GM12878 (cell line): Measurements from ENCODE around the gene C15orf62. TPM values are rescaled to one million over a fixed set of nuclear protein-coding genes. Genes with fewer than 3 reads are reported as not detected.

Experiments used
- ATAC-seq: fragments of 200-7000 bp; cut with Tn5 transposase; 3 replicates; pipeline ENCODE4 v1.9.1; 2020; ENCODE audit warnings: mild to moderate bottlenecking, moderate library complexity
- BruUV-seq: library from RNA; stranded (reverse); fragments of 400-500 nt; replicated peaks from 2 replicates; lab custom pipeline; 2021; lab: Mats Ljungman, UMichigan
- CTCF ChIA-PET: fragments of 300-600 bp; sonication (Branson Sonifier 250); formaldehyde crosslinking; extraction: SDS; loops from one replicate; lab custom pipeline; 2021; ENCODE audit warnings: inconsistent platforms; lab: Yijun Ruan, JAX
- POLR2A ChIA-PET: fragments of 350-600 bp; formaldehyde crosslinking; extraction: SDS; loops from one replicate; lab custom pipeline; 2021; ENCODE audit warnings: inconsistent platforms; lab: Charles Lee
- RAD21 ChIA-PET: fragments of 300-600 bp; sonication (Branson Sonifier 250); formaldehyde crosslinking; loops from one replicate; lab custom pipeline; 2023; ENCODE audit warnings: antibody characterized with exemption; ENCODE audit not compliant: unreplicated experiment; lab: Charles Lee
- SMC1A ChIA-PET: fragments of 300-600 bp; sonication (Branson Sonifier 250); formaldehyde crosslinking; loops from one replicate; lab custom pipeline; 2023; ENCODE audit not compliant: unreplicated experiment, uncharacterized antibody; lab: Charles Lee
- DNase-seq: peaks from one replicate; pipeline ENCODE4 v3.0.0-alpha.2; 2011; ENCODE audit warnings: low read depth, low spot score
- FAIRE-seq: peaks from 3 replicates; lab custom pipeline; 2011; peaks lifted over from hg19 to GRCh38; lab: Jason Lieb, UNC
- H2AFZ ChIP-seq: 2 replicates; pipeline ENCODE4 v1.6.0; 2011; ENCODE audit warnings: low read depth, low read length, control low read depth; ENCODE audit not compliant: control insufficient read depth
- H3K27ac ChIP-seq: 2 replicates; pipeline ENCODE4 v1.5.1; 2011; ENCODE audit warnings: control low read depth; ENCODE audit not compliant: control insufficient read depth, insufficient read depth
- H3K27me3 ChIP-seq, 2 experiments: replicated peaks in 1 of 2; 2 replicates each; pipeline versions ENCODE4 v1.6.0 to v1.6.1; 2011; ENCODE audit warnings: low read length in 1 of 2; ENCODE audit not compliant: control insufficient read depth in 2 of 2, insufficient read depth in 2 of 2
- H3K36me3 ChIP-seq, 2 experiments: 2 replicates each; pipeline ENCODE4 v1.5.1; 2011; ENCODE audit warnings: low read length in 1 of 2; ENCODE audit not compliant: control insufficient read depth in 2 of 2, insufficient read depth in 2 of 2
- H3K4me1 ChIP-seq: 2 replicates; pipeline ENCODE4 v1.6.1; 2011; ENCODE audit warnings: mild to moderate bottlenecking, low read length, moderate library complexity, mixed read lengths; ENCODE audit not compliant: control insufficient read depth, insufficient read depth
- H3K4me2 ChIP-seq: 2 replicates; pipeline ENCODE4 v1.6.0; 2011; ENCODE audit warnings: control low read depth; ENCODE audit not compliant: control insufficient read depth, insufficient read depth
- H3K4me3 ChIP-seq: fragments of 200-600 bp; sonication (generic); 2 replicates; pipeline ENCODE4 v1.5.1; 2016
- H3K79me2 ChIP-seq: 2 replicates; pipeline ENCODE4 v1.6.0; 2011; ENCODE audit warnings: low read length; ENCODE audit not compliant: control insufficient read depth, insufficient read depth
- H3K9ac ChIP-seq: 2 replicates; pipeline ENCODE4 v1.8.0; 2011; ENCODE audit warnings: low read length, control low read depth, mixed read lengths; ENCODE audit not compliant: control insufficient read depth, insufficient read depth
- H3K9me3 ChIP-seq: replicated peaks from 3 replicates; pipeline ENCODE4 v1.5.1; 2011; ENCODE audit warnings: mild to moderate bottlenecking, low read length; ENCODE audit not compliant: control insufficient read depth, insufficient read depth
- H4K20me1 ChIP-seq: 2 replicates; pipeline ENCODE4 v1.6.0; 2011; ENCODE audit not compliant: control insufficient read depth, insufficient read depth
- BMI1 ChIP-seq: fragments of 450-650 bp; IDR thresholded peaks from 2 replicates; pipeline ENCODE4 v1.6.1; 2016; ENCODE audit warnings: mild to moderate bottlenecking, moderate library complexity, borderline replicate concordance
- CEBPB ChIP-seq, 2 experiments: fragments of 150-350 bp in 1 of 2; IDR thresholded peaks; 2 replicates each; pipeline ENCODE4 v1.6.1; 2012 to 2014; ENCODE audit warnings: low read depth in 2 of 2, low read length in 2 of 2, borderline replicate concordance in 1 of 2, inconsistent platforms in 1 of 2
- FOXK2 ChIP-seq: fragments of 450-650 bp; IDR thresholded peaks from 2 replicates; pipeline ENCODE4 v1.6.1; 2017; ENCODE audit warnings: mild to moderate bottlenecking, moderate library complexity
- MYC ChIP-seq: IDR thresholded peaks from 2 replicates; pipeline ENCODE4 v1.6.1; 2011; ENCODE audit warnings: mild to moderate bottlenecking, low read length, moderate library complexity, inconsistent platforms; ENCODE audit not compliant: insufficient read depth, insufficient replicate concordance, insufficient read length, severe bottlenecking
- NFYA ChIP-seq: IDR thresholded peaks from 2 replicates; pipeline ENCODE4 v1.6.1; 2011; ENCODE audit warnings: low read depth, mild to moderate bottlenecking, low read length, improper control_type of control experiment, borderline replicate concordance
- PAX8 ChIP-seq: fragments of 450-650 bp; IDR thresholded peaks from 2 replicates; pipeline ENCODE4 v1.6.1; 2017; ENCODE audit warnings: mild to moderate bottlenecking, moderate library complexity
- POLR2AphosphoS5 ChIP-seq: IDR thresholded peaks from 2 replicates; pipeline ENCODE4 v1.6.1; 2011; ENCODE audit warnings: mild to moderate bottlenecking, low read length, inconsistent platforms
- TARDBP ChIP-seq: IDR thresholded peaks from 2 replicates; pipeline ENCODE4 v1.6.1; 2016; ENCODE audit warnings: borderline replicate concordance
- TCF3 ChIP-seq: IDR thresholded peaks from 2 replicates; pipeline ENCODE4 v1.6.1; 2012; ENCODE audit warnings: low read depth, mild to moderate bottlenecking, low read length, borderline replicate concordance; ENCODE audit not compliant: insufficient read depth
- WRNIP1 ChIP-seq: IDR thresholded peaks from 2 replicates; pipeline ENCODE4 v1.6.1; 2011; ENCODE audit warnings: low read depth, low read length, improper control_type of control experiment, borderline replicate concordance
- WGBS: methylation state at CpG from one replicate; pipeline ENCODE4 v1.1.6; 2016; ENCODE audit warnings: low lambda C conversion rate; ENCODE audit not compliant: insufficient replicate concordance, insufficient coverage; ENCODE audit errors: missing lambda C conversion rate; 5-methylcytosine and 5-hydroxymethylcytosine counted together
- in situ Hi-C: fragments of 300-500 bp; cut with MboI; formaldehyde crosslinking; loops from 9 replicates; pipeline ENCODE4 v1.14.3; 2018; ENCODE audit warnings: mixed read lengths
- intact Hi-C: fragments of 100-400 bp; cut with micrococcal nuclease; formaldehyde crosslinking; loops from one replicate; pipeline ENCODE4 v1.14.2; 2022; ENCODE audit not compliant: unreplicated experiment
- polyA plus RNA-seq, 11 experiments: library from polyadenylated mRNA; depleted of rRNA in 4 of 11; unstranded in 6 of 11; stranded (reverse) in 5 of 11; fragments of >200 nt; fragmentation: Nextera tagmentation in 4 of 11; fragmentation: Illumina TruSeq in 1 of 11; extraction: Ambion mirVana in 4 of 11; extraction: Trizol in 1 of 11; gene quantifications; 1 replicate in 1 of 11; 2 replicates in 10 of 11; pipeline versions ENCODE4 v1.2.1 to v1.2.3, GENCODE V29; 2011 to 2016; ENCODE audit warnings: inconsistent platforms in 2 of 11, missing spikeins in 2 of 11, low read depth in 1 of 11
- total RNA-seq, 4 experiments: library from RNA; depleted of rRNA in 3 of 4; stranded (reverse); fragments of >200 nt in 3 of 4; fragmentation: Illumina TruSeq in 1 of 4; extraction: Trizol in 1 of 4; gene quantifications; 2 replicates each; pipeline versions ENCODE4 v1.2.1 to v1.2.3, GENCODE V29; 2013 to 2021
- TF ChIP-seq, protein P1 (sequence below): fragments of 450-650 bp; conservative IDR thresholded peaks from 2 replicates; pipeline ENCODE4 v1.6.1; 2017; ENCODE audit warnings: mild to moderate bottlenecking, moderate library complexity
- TF ChIP-seq, protein P2 (sequence below): IDR thresholded peaks from 2 replicates; pipeline ENCODE4 v1.6.1; 2012; ENCODE audit warnings: low read depth, low read length, improper control_type of control experiment
- TF ChIP-seq, protein P3 (sequence below): fragments of 450-650 bp; IDR thresholded peaks from 2 replicates; pipeline ENCODE4 v1.6.1; 2017; ENCODE audit warnings: mild to moderate bottlenecking, moderate library complexity

C15orf62 gene
- total and polyA plus RNA-seq, 10 of the 15 experiments (the other 5 are each of a cell fraction or from before 2014, with no cell fraction given) = 0.06 to 0.68 (median 0.40) TPM; not detected in 1

DNA sequence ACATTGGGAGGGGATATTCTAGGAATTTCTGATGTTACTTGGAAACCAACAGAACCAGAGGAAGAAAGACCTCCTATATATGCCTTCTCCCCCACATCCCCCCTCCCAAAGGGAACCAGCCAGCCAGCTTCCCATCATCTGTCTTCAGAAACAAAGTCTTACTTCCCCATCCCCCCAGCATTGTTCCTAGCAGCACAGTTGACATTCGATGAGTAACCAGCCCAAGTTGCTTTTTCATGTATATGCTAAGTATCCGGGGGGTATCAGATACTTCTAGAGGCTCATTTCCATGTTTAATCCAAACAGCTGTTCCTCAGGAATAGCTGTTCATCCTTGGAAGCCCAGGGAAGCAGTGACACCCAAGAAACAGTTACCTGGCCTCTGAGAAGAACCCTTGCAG is 30.7 kb upstream of the C15orf62 start (continued):
- TF ChIP-seq, protein P1, sequence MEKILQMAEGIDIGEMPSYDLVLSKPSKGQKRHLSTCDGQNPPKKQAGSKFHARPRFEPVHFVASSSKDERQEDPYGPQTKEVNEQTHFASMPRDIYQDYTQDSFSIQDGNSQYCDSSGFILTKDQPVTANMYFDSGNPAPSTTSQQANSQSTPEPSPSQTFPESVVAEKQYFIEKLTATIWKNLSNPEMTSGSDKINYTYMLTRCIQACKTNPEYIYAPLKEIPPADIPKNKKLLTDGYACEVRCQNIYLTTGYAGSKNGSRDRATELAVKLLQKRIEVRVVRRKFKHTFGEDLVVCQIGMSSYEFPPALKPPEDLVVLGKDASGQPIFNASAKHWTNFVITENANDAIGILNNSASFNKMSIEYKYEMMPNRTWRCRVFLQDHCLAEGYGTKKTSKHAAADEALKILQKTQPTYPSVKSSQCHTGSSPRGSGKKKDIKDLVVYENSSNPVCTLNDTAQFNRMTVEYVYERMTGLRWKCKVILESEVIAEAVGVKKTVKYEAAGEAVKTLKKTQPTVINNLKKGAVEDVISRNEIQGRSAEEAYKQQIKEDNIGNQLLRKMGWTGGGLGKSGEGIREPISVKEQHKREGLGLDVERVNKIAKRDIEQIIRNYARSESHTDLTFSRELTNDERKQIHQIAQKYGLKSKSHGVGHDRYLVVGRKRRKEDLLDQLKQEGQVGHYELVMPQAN = no peak
- TF ChIP-seq, protein P2, sequence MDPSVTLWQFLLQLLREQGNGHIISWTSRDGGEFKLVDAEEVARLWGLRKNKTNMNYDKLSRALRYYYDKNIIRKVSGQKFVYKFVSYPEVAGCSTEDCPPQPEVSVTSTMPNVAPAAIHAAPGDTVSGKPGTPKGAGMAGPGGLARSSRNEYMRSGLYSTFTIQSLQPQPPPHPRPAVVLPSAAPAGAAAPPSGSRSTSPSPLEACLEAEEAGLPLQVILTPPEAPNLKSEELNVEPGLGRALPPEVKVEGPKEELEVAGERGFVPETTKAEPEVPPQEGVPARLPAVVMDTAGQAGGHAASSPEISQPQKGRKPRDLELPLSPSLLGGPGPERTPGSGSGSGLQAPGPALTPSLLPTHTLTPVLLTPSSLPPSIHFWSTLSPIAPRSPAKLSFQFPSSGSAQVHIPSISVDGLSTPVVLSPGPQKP = no peak
- no peak for TF ChIP-seq TCF3
- no peak for TF ChIP-seq FOXK2

DNA sequence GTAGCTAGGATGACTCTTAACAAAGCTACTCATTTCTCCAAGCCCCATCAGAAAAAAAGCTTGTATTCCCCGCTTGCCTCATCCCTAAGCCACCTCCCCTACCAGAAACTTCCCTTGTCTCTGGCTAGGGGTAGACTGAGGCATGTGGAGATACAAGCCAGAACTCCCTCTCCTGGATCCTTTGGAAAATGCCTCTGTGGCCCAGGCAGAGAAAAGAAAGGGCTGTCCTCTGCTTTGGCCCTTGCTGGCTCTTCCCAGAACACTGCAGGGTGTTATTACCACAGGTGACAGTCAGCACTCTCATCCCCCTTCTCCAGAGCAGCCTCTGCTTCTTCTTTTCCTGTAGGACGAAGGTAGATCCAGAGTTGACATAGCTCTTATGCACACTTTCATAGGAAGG is 29.9 kb upstream of the C15orf62 start:
- H3K9me3 ChIP-seq = no peaks in the 10 kb centered on the region
- H3K4me1 ChIP-seq = peaks cover 9% of the 10 kb centered on the region
- ChIA-PET CTCF (interaction anchor here (0.7 to 1.8 kb wide), 7 partner anchors 9 to 215 kb away, joined by 3 to 6 read pairs (median 3); no protein-coding TSS in a partner anchor), POLR2A (interaction anchor here (0.6 kb wide), 2 partner anchors 26 to 50 kb away, joined by 7 read pairs; no protein-coding TSS in a partner anchor), SMC1A (interaction anchor here (0.7 to 2.1 kb wide), 5 partner anchors 17 to 79 kb away, joined by 3 to 4 read pairs (median 3); partner anchors contain the start of gene RAD51), RAD21 (interaction anchor here (0.7 kb wide), 1 partner anchor 8 kb away, joined by 3 read pairs; no protein-coding TSS in a partner anchor)
- WGBS = 91% methylated on average over 2 of the region's 2 CpGs
- FAIRE-seq (no peak), DNase-seq (no peak), ATAC-seq (no peak)
- intact Hi-C loops = no loop called here
- peaks cover 19 to 34% of the 10 kb centered on the region in 2 experiments for H3K36me3 ChIP-seq
- no peaks in the 10 kb centered on the region for H3K79me2 ChIP-seq
- H3K27ac ChIP-seq = no peak overlapping the region
- no peaks in the 10 kb centered on the region for H4K20me1 ChIP-seq
- no peaks in the 10 kb centered on the region for H3K27me3 ChIP-seq
- in situ Hi-C loops = no loop called here
- no peak overlapping the region for H3K9ac ChIP-seq
- BruUV-seq = no TSS peak
- no peak overlapping the region for H2AFZ ChIP-seq
- no peak overlapping the region for H3K4me3 ChIP-seq
- H3K4me2 ChIP-seq = no peak overlapping the region
- no peak for TF ChIP-seq NFYA
- no peak for TF ChIP-seq WRNIP1
- TF ChIP-seq TARDBP = no peak
- TF ChIP-seq BMI1 = no peak
- TF ChIP-seq CEBPB (IDR thresholded peaks at IDR 0.05; ENCODE audit: borderline replicate concordance in 1 of 2, low read depth in 2 of 2, low read length in 2 of 2) = no peak
- no peak for TF ChIP-seq PAX8
- TF ChIP-seq, protein P1 = no peak
- TF ChIP-seq MYC = no peak
- no peak for TF ChIP-seq POLR2AphosphoS5
- TF ChIP-seq, protein P3, sequence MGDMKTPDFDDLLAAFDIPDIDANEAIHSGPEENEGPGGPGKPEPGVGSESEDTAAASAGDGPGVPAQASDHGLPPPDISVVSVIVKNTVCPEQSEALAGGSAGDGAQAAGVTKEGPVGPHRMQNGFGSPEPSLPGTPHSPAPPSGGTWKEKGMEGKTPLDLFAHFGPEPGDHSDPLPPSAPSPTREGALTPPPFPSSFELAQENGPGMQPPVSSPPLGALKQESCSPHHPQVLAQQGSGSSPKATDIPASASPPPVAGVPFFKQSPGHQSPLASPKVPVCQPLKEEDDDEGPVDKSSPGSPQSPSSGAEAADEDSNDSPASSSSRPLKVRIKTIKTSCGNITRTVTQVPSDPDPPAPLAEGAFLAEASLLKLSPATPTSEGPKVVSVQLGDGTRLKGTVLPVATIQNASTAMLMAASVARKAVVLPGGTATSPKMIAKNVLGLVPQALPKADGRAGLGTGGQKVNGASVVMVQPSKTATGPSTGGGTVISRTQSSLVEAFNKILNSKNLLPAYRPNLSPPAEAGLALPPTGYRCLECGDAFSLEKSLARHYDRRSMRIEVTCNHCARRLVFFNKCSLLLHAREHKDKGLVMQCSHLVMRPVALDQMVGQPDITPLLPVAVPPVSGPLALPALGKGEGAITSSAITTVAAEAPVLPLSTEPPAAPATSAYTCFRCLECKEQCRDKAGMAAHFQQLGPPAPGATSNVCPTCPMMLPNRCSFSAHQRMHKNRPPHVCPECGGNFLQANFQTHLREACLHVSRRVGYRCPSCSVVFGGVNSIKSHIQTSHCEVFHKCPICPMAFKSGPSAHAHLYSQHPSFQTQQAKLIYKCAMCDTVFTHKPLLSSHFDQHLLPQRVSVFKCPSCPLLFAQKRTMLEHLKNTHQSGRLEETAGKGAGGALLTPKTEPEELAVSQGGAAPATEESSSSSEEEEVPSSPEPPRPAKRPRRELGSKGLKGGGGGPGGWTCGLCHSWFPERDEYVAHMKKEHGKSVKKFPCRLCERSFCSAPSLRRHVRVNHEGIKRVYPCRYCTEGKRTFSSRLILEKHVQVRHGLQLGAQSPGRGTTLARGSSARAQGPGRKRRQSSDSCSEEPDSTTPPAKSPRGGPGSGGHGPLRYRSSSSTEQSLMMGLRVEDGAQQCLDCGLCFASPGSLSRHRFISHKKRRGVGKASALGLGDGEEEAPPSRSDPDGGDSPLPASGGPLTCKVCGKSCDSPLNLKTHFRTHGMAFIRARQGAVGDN = no peak
